GM23248 (cell line): Measurements from ENCODE around the gene ADRM1. TPM values are rescaled to one million over a fixed set of nuclear protein-coding genes. Genes with fewer than 3 reads are reported as not detected.

Experiments used
- DNase-seq: peaks from one replicate; pipeline ENCODE4 v3.0.0-alpha.2; 2015
- H2AFZ ChIP-seq: fragments of 200-600 bp; sonication (generic); 2 replicates; pipeline ENCODE4 v1.6.1; 2016; ENCODE audit warnings: antibody characterized with exemption
- H3F3A ChIP-seq: fragments of 200-600 bp; sonication (generic); 2 replicates; pipeline ENCODE4 v1.6.1; 2016; ENCODE audit warnings: mild to moderate bottlenecking, antibody characterized with exemption, mixed run types; ENCODE audit not compliant: insufficient read depth
- H3K27ac ChIP-seq: fragments of 200-600 bp; sonication (generic); 2 replicates; pipeline ENCODE4 v1.5.1; 2016; ENCODE audit warnings: mild to moderate bottlenecking
- H3K27me3 ChIP-seq: fragments of 200-600 bp; sonication (generic); replicated peaks from 2 replicates; pipeline ENCODE4 v1.6.1; 2016; ENCODE audit warnings: mild to moderate bottlenecking; ENCODE audit not compliant: insufficient read depth
- H3K36me3 ChIP-seq: fragments of 200-600 bp; sonication (generic); 2 replicates; pipeline ENCODE4 v1.6.1; 2016; ENCODE audit warnings: low read depth, mild to moderate bottlenecking
- H3K4me1 ChIP-seq: fragments of 200-600 bp; sonication (generic); 2 replicates; pipeline ENCODE4 v1.6.1; 2016; ENCODE audit warnings: mild to moderate bottlenecking; ENCODE audit not compliant: insufficient read depth
- H3K4me2 ChIP-seq: fragments of 200-600 bp; sonication (generic); one replicate; pipeline ENCODE4 v1.6.1; 2016; ENCODE audit warnings: mild to moderate bottlenecking; ENCODE audit not compliant: unreplicated experiment
- H3K4me3 ChIP-seq: fragments of 200-600 bp; sonication (generic); 2 replicates; pipeline ENCODE4 v1.5.1; 2016; ENCODE audit warnings: mild to moderate bottlenecking
- H3K79me2 ChIP-seq: fragments of 200-600 bp; sonication (generic); 2 replicates; pipeline ENCODE4 v1.6.1; 2016; ENCODE audit warnings: mild to moderate bottlenecking; ENCODE audit not compliant: insufficient read depth
- H3K9ac ChIP-seq: fragments of 200-600 bp; sonication (generic); 2 replicates; pipeline ENCODE4 v1.6.1; 2016; ENCODE audit warnings: mild to moderate bottlenecking
- H3K9me2 ChIP-seq: fragments of 200-600 bp; sonication (generic); 2 replicates; pipeline ENCODE4 v1.6.1; 2016; ENCODE audit warnings: mixed run types, mild to moderate bottlenecking, moderate library complexity; ENCODE audit not compliant: insufficient read depth
- H3K9me3 ChIP-seq: fragments of 200-600 bp; sonication (generic); one replicate; pipeline ENCODE4 v1.6.1; 2017; ENCODE audit warnings: low read depth
- H4K20me1 ChIP-seq: fragments of 200-600 bp; sonication (generic); 2 replicates; pipeline ENCODE4 v1.6.0; 2016; ENCODE audit not compliant: insufficient read depth
- EZH2 ChIP-seq: fragments of 200-600 bp; sonication (generic); IDR thresholded peaks from 2 replicates; pipeline ENCODE4 v1.6.1; 2018; ENCODE audit warnings: antibody characterized with exemption, mild to moderate bottlenecking; ENCODE audit not compliant: insufficient read depth, poor library complexity, severe bottlenecking
- EZH2phosphoT487 ChIP-seq: fragments of 200-600 bp; sonication (generic); IDR thresholded peaks from 2 replicates; pipeline ENCODE4 v1.6.1; 2018; ENCODE audit warnings: antibody characterized with exemption, moderate library complexity, mild to moderate bottlenecking, low read depth; ENCODE audit not compliant: insufficient read depth
- WGBS, 2 experiments: methylation state at CpG; one replicate each; pipeline ENCODE4 v1.1.6; 2015 to 2017; ENCODE audit warnings: low lambda C conversion rate in 2 of 2, low coverage in 1 of 2; ENCODE audit errors: missing lambda C conversion rate in 2 of 2; 5-methylcytosine and 5-hydroxymethylcytosine counted together
- in situ Hi-C: fragments of 300-500 bp; cut with MboI; formaldehyde crosslinking; loops from 2 replicates; pipeline ENCODE4 v1.15.0; 2020
- polyA plus RNA-seq: library from polyadenylated mRNA; unstranded; fragments of >200 nt; fragmentation: Nextera tagmentation; extraction: Ambion mirVana; gene quantifications from 2 replicates; pipeline ENCODE4 v1.2.1, GENCODE V29; 2016
- total RNA-seq: library from RNA; depleted of rRNA; stranded (reverse); fragments of >200 nt; shearing (Covaris generic); gene quantifications from 2 replicates; pipeline ENCODE4 v1.2.3, GENCODE V29; 2014

Gene ADRM1
- total and polyA plus RNA-seq, 2 experiments from 2014 or later: 138 to 162 TPM

DNA sequence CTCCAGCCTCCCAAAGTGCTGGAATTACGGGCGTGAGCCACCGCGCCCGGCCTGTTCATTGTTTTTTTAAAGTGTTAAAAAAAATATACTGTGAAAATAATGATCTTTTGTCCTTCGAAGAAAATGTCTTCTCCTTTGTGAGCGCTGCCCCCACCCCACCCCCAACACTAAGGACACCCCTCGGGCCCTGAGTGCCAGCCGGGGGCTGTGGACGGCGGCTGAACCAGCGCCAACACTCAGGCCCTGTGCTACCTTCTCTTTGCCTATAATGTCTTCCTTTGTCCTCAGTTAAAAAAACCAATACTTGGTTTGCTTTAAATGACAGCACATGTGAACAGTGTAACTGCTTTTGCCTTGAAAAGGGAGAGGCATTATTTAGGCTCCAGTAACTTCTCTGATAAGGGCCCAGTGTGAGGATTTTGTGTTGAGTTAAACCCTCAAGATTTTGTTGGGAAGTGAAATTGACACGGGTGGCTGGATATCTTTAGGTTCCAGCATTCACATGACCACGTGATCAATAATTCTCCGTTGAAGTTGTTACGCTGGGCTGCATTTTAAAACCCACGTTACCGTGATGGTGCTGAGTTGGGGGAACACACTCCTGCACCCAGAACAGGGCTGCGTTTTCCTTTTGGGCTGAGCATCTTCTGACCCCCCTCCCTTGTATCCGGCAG lies 9.5 kb upstream of the ADRM1 start:
- peaks cover 7% of the 10 kb centered on the region; the same call in 1 of the 2 replicates for H3K36me3 ChIP-seq

GRCh38 chr20:62293946-62294345 lies 8.9 kb upstream of the ADRM1 start:
- DNase-seq: no peak
- no peaks in the 10 kb centered on the region for H3K27me3 ChIP-seq
- H2AFZ ChIP-seq: no peak overlapping the region
- TF ChIP-seq EZH2 (no peak), EZH2phosphoT487 (no peak)
- no peaks in the 10 kb centered on the region for H3K9me2 ChIP-seq
- in situ Hi-C loops: no loop called here
- no peak overlapping the region for H3K27ac ChIP-seq
- H3K79me2 ChIP-seq: no peaks in the 10 kb centered on the region
- no peak overlapping the region for H3K4me2 ChIP-seq
- H3K36me3 ChIP-seq: peaks cover 7% of the 10 kb centered on the region; the same call in 1 of the 2 replicates
- H3K4me1 ChIP-seq: no peaks in the 10 kb centered on the region
- no peaks in the 10 kb centered on the region for H3F3A ChIP-seq
- H4K20me1 ChIP-seq: no peaks in the 10 kb centered on the region
- H3K4me3 ChIP-seq: no peak overlapping the region
- H3K9me3 ChIP-seq: no peaks in the 10 kb centered on the region
- 80 to 83% methylated on average over 9 of the region's 9 CpGs for WGBS, 2 experiments
- no peak overlapping the region for H3K9ac ChIP-seq

More for the DNA sequence above, 9.5 kb upstream of the ADRM1 start:
- DNase-seq: no peak
- H3K9ac ChIP-seq: no peak overlapping the region
- TF ChIP-seq EZH2 (no peak), EZH2phosphoT487 (no peak)
- H3K9me2 ChIP-seq: no peaks in the 10 kb centered on the region
- no peaks in the 10 kb centered on the region for H3K9me3 ChIP-seq
- in situ Hi-C loops: no loop called here
- H3K4me2 ChIP-seq: no peak overlapping the region
- H3F3A ChIP-seq: no peaks in the 10 kb centered on the region
- H3K79me2 ChIP-seq: no peaks in the 10 kb centered on the region
- H3K27me3 ChIP-seq: no peaks in the 10 kb centered on the region
- no peak overlapping the region for H2AFZ ChIP-seq
- H3K27ac ChIP-seq: no peak overlapping the region
- no peaks in the 10 kb centered on the region for H4K20me1 ChIP-seq
- H3K4me3 ChIP-seq: no peak overlapping the region
- H3K4me1 ChIP-seq: no peaks in the 10 kb centered on the region
- WGBS, 2 experiments: 94 to 97% methylated on average over 18 to 20 of the region's 20 CpGs

- no peak overlapping the region for H2AFZ ChIP-seq
- H3K9me3 ChIP-seq: no peaks in the 10 kb centered on the region
- DNase-seq: no peak
- H3K27ac ChIP-seq: no peak overlapping the region
- peaks cover 7% of the 10 kb centered on the region; the same call in 1 of the 2 replicates for H3K36me3 ChIP-seq
- H3K4me3 ChIP-seq: no peak overlapping the region
- H3K79me2 ChIP-seq: no peaks in the 10 kb centered on the region
- no peaks in the 10 kb centered on the region for H3K4me1 ChIP-seq
- 85 to 86% methylated on average over 17 of the region's 17 CpGs for WGBS, 2 experiments
- TF ChIP-seq EZH2phosphoT487 (no peak), EZH2 (no peak)
- no peaks in the 10 kb centered on the region for H3K27me3 ChIP-seq
- H3F3A ChIP-seq: no peaks in the 10 kb centered on the region
- H3K9ac ChIP-seq: no peak overlapping the region
- no peak overlapping the region for H3K4me2 ChIP-seq
- H4K20me1 ChIP-seq: no peaks in the 10 kb centered on the region
- in situ Hi-C loops: no loop called here
- no peaks in the 10 kb centered on the region for H3K9me2 ChIP-seq
Measured at GRCh38 chr20:62294516-62294915, 8.3 kb upstream of the ADRM1 start.

GRCh38 chr20:62296724-62297448 lies 5.9 kb upstream of the ADRM1 start:
- TF ChIP-seq EZH2 (no peak), EZH2phosphoT487 (no peak)
- Histone ChIP-seq H3K4me2 (no peak overlapping the region), H3K27ac (no peak overlapping the region), H2AFZ (no peak overlapping the region), H3K27me3 (no peaks in the 10 kb centered on the region), H3K4me1 (no peaks in the 10 kb centered on the region), H4K20me1 (no peaks in the 10 kb centered on the region), H3K79me2 (no peaks in the 10 kb centered on the region), H3K9me2 (no peaks in the 10 kb centered on the region), H3K4me3 (no peak overlapping the region), H3K36me3 (0 out of 2 replicates have a peak, but pooled peaks cover 7% of the 10 kb centered on the region), H3F3A (no peaks in the 10 kb centered on the region), H3K9ac (no peak overlapping the region), H3K9me3 (no peaks in the 10 kb centered on the region)
- 83% methylated on average over 30 of the region's 30 CpGs for WGBS, 2 experiments
- no peak for DNase-seq
- in situ Hi-C loops: no loop called here
